ENCODE data around the gene ABCC11.

ABCC11 gene

GRCh38 chr16:48236286-48236685 lies 11.1 kb downstream of the ABCC11 start:
- ChIA-PET CTCF (no interaction called here), POLR2A (no interaction called here)
- no peak for TF ChIP-seq FOXA1 (IDR thresholded peaks at IDR 0.05)
- no peak for DNase-seq (ENCODE audit: extremely low spot score)

GRCh38 chr16:48235556-48236136 lies 11.7 kb downstream of the ABCC11 start:
- ChIA-PET CTCF (no interaction called here), POLR2A (no interaction called here)
- no peak for DNase-seq (ENCODE audit: extremely low spot score)
- no peak for TF ChIP-seq ELF4 (IDR thresholded peaks at IDR 0.05)
- TF ChIP-seq FOXA1 (IDR thresholded peaks at IDR 0.05): no peak
- TF ChIP-seq BHLHE40 (IDR thresholded peaks at IDR 0.05; ENCODE audit: borderline replicate concordance): no peak
- TF ChIP-seq CTBP1 (IDR thresholded peaks at IDR 0.05; ENCODE audit: borderline replicate concordance): no peak
- TF ChIP-seq FOXK2 (IDR thresholded peaks at IDR 0.05): no peak
- TF ChIP-seq L3MBTL2 (conservative IDR thresholded peaks at IDR 0.05): no peak
- no peak for TF ChIP-seq LEF1 (IDR thresholded peaks at IDR 0.05; ENCODE audit: borderline replicate concordance)
- no peak for TF ChIP-seq ZNF384 (IDR thresholded peaks at IDR 0.05)
- no peak for TF ChIP-seq SP1 (IDR thresholded peaks at IDR 0.05)
- no peak for TF ChIP-seq FOXM1 (IDR thresholded peaks at IDR 0.05; ENCODE audit: borderline replicate concordance)
- no peak for TF ChIP-seq ARNT (IDR thresholded peaks at IDR 0.05)
- TF ChIP-seq SUZ12 (IDR thresholded peaks at IDR 0.05): no peak
- no peak for TF ChIP-seq PKNOX1 (IDR thresholded peaks at IDR 0.05)
- TF ChIP-seq TARDBP (IDR thresholded peaks at IDR 0.05): no peak

- TF ChIP-seq HDGF (IDR thresholded peaks at IDR 0.05; ENCODE audit: borderline replicate concordance): no peak
- TF ChIP-seq FOXM1 (IDR thresholded peaks at IDR 0.05; ENCODE audit: borderline replicate concordance): no peak
- no peak for TF ChIP-seq ZNF384 (IDR thresholded peaks at IDR 0.05)
- TF ChIP-seq LEF1 (IDR thresholded peaks at IDR 0.05; ENCODE audit: borderline replicate concordance): no peak
- no peak for TF ChIP-seq FOXK2 (IDR thresholded peaks at IDR 0.05)
- no peak for TF ChIP-seq NFRKB (IDR thresholded peaks at IDR 0.05)
- TF ChIP-seq SUZ12 (IDR thresholded peaks at IDR 0.05): no peak
- no peak for TF ChIP-seq TARDBP (IDR thresholded peaks at IDR 0.05)
- TF ChIP-seq PKNOX1 (IDR thresholded peaks at IDR 0.05): no peak
- TF ChIP-seq FOXA1 (IDR thresholded peaks at IDR 0.05): no peak
- no peak for TF ChIP-seq ARNT (IDR thresholded peaks at IDR 0.05)
- TF ChIP-seq CTBP1 (IDR thresholded peaks at IDR 0.05; ENCODE audit: borderline replicate concordance): no peak
- no peak for TF ChIP-seq BHLHE40 (IDR thresholded peaks at IDR 0.05; ENCODE audit: borderline replicate concordance)
- TF ChIP-seq SP1 (IDR thresholded peaks at IDR 0.05): no peak
- no peak for TF ChIP-seq ELF4 (IDR thresholded peaks at IDR 0.05)
- no peak for TF ChIP-seq L3MBTL2 (conservative IDR thresholded peaks at IDR 0.05)
- DNase-seq (ENCODE audit: extremely low spot score): no peak
- CTCF ChIA-PET: no interaction called here
- POLR2A ChIA-PET: no interaction called here
Measured at GRCh38 chr16:48235058-48235555, 12.2 kb downstream of the ABCC11 start.

- no peak for TF ChIP-seq FOXA1 (IDR thresholded peaks at IDR 0.05)
- no peak for TF ChIP-seq ARNT (IDR thresholded peaks at IDR 0.05)
- no peak for TF ChIP-seq FOXK2 (IDR thresholded peaks at IDR 0.05)
- no peak for TF ChIP-seq ZNF384 (IDR thresholded peaks at IDR 0.05)
- no peak for TF ChIP-seq TARDBP (IDR thresholded peaks at IDR 0.05)
- TF ChIP-seq NFRKB (IDR thresholded peaks at IDR 0.05): no peak
- no peak for TF ChIP-seq PKNOX1 (IDR thresholded peaks at IDR 0.05)
- TF ChIP-seq ELF4 (IDR thresholded peaks at IDR 0.05): no peak
- ChIA-PET POLR2A (no interaction called here), CTCF (no interaction called here)
- DNase-seq (ENCODE audit: extremely low spot score): no peak
Measured at GRCh38 chr16:48234630-48235029, 12.7 kb downstream of the ABCC11 start.

GRCh38 chr16:48232493-48233040 lies 14.8 kb downstream of the ABCC11 start:
- TF ChIP-seq ZNF384 (IDR thresholded peaks at IDR 0.05) (no peak), PKNOX1 (IDR thresholded peaks at IDR 0.05) (no peak), LEF1 (IDR thresholded peaks at IDR 0.05; ENCODE audit: borderline replicate concordance) (no peak), TARDBP (IDR thresholded peaks at IDR 0.05) (no peak), SP1 (IDR thresholded peaks at IDR 0.05) (no peak), L3MBTL2 (conservative IDR thresholded peaks at IDR 0.05) (no peak), SUZ12 (IDR thresholded peaks at IDR 0.05) (no peak), HDGF (IDR thresholded peaks at IDR 0.05; ENCODE audit: borderline replicate concordance) (no peak), CTBP1 (IDR thresholded peaks at IDR 0.05; ENCODE audit: borderline replicate concordance) (no peak), BHLHE40 (IDR thresholded peaks at IDR 0.05; ENCODE audit: borderline replicate concordance) (no peak), ELF4 (IDR thresholded peaks at IDR 0.05) (no peak), FOXM1 (IDR thresholded peaks at IDR 0.05; ENCODE audit: borderline replicate concordance) (no peak), NFRKB (IDR thresholded peaks at IDR 0.05) (no peak), FOXK2 (IDR thresholded peaks at IDR 0.05) (no peak), FOXA1 (IDR thresholded peaks at IDR 0.05) (no peak), ARNT (IDR thresholded peaks at IDR 0.05) (no peak)
- ChIA-PET POLR2A (no interaction called here), CTCF (interaction anchor here (1.3 kb wide), 1 partner anchor 391 kb away, joined by 5 read pairs; no protein-coding TSS in a partner anchor)
- DNase-seq (ENCODE audit: extremely low spot score): no peak
